GM12865 (cell line): ENCODE measurements around the gene ZFAND3.
"Not testable (repeated sequence)": the region's sequence is repeated elsewhere in the genome, so short reads cannot be mapped to it uniquely, and the experiment has no call there.

Experiments
- DNase-seq: peaks from one replicate; pipeline ENCODE4 v3.0.0; 2010; ENCODE audit warnings: low read depth
- H3K4me3 ChIP-seq: 2 replicates; pipeline ENCODE4 v1.5.1; 2011; ENCODE audit warnings: mild to moderate bottlenecking, low read depth, low read length, control low read depth
- CTCF ChIP-seq: IDR thresholded peaks from 2 replicates; pipeline ENCODE4 v1.5.1; 2011; ENCODE audit warnings: low read length, control low read depth, low read depth, inconsistent platforms; ENCODE audit not compliant: insufficient read depth; ENCODE audit errors: missing control alignments

The ZFAND3 gene

GRCh38 chr6:37946057-37946456 is 126.5 kb downstream of the ZFAND3 start:
- no peak for TF ChIP-seq CTCF
- no peak overlapping the region for H3K4me3 ChIP-seq
- no peak for DNase-seq

- DNase-seq, result no peak
- no peak overlapping the region for H3K4me3 ChIP-seq
- no peak for TF ChIP-seq CTCF
Observed at GRCh38 chr6:37947468-37947867, 127.9 kb downstream of the ZFAND3 start.

- not testable (repeated sequence) for DNase-seq, H3K4me3 ChIP-seq
Observed at GRCh38 chr6:37948584-37948983, 129.1 kb downstream of the ZFAND3 start.

- DNase-seq, result peak; percentile 43
- no peak overlapping the region for H3K4me3 ChIP-seq
- no peak for TF ChIP-seq CTCF
Observed at GRCh38 chr6:37952027-37952426, 132.5 kb downstream of the ZFAND3 start.

- no peak for DNase-seq
- TF ChIP-seq CTCF, result no peak
- no peak overlapping the region for H3K4me3 ChIP-seq
Observed at GRCh38 chr6:37954791-37955190, 135.3 kb downstream of the ZFAND3 start.

- no peak for DNase-seq
- no peak for TF ChIP-seq CTCF
- no peak overlapping the region for H3K4me3 ChIP-seq
Observed at GRCh38 chr6:37956711-37957275, 137.3 kb downstream of the ZFAND3 start.

GRCh38 chr6:37959061-37959460 is 139.5 kb downstream of the ZFAND3 start:
- no peak for TF ChIP-seq CTCF
- no peak overlapping the region for H3K4me3 ChIP-seq
- DNase-seq, result no peak
